Uterus (tissue), 2 donors: ENCODE results near the gene SMARCC1.

ENCODE experiments used
- CTCF ChIP-seq, 4 experiments: fragments of 200-600 bp in 2 of 4; fragments of 450-650 bp in 2 of 4; sonication (generic) in 2 of 4; IDR thresholded peaks; one replicate each; pipeline ENCODE4 v1.5.1; 2016 to 2019; ENCODE audit warnings: antibody characterized with exemption in 4 of 4, mild to moderate bottlenecking in 2 of 4, moderate library complexity in 1 of 4
- POLR2A ChIP-seq, 2 donors: fragments of 450-650 bp; IDR thresholded peaks; one replicate each; pipeline ENCODE4 v1.6.1; 2016; ENCODE audit warnings: antibody characterized with exemption in 2 of 2, mild to moderate bottlenecking in 1 of 2, moderate library complexity in 1 of 2

GRCh38 chr3:47716656-47717055 is 65.0 kb downstream of the SMARCC1 start:
- TF ChIP-seq CTCF (IDR thresholded peaks at IDR 0.05) (no peak), POLR2A (IDR thresholded peaks at IDR 0.05) (no peak)
